Measurements from ENCODE around the gene GUCA2B. TPM values are rescaled to one million over a fixed set of nuclear protein-coding genes. Genes with fewer than 3 reads are reported as not detected.

Gene GUCA2B
- polyA plus RNA-seq, 1 donor (not counting 4 experiments of a cell fraction or from before 2014, with no cell fraction given): not detected

DNA sequence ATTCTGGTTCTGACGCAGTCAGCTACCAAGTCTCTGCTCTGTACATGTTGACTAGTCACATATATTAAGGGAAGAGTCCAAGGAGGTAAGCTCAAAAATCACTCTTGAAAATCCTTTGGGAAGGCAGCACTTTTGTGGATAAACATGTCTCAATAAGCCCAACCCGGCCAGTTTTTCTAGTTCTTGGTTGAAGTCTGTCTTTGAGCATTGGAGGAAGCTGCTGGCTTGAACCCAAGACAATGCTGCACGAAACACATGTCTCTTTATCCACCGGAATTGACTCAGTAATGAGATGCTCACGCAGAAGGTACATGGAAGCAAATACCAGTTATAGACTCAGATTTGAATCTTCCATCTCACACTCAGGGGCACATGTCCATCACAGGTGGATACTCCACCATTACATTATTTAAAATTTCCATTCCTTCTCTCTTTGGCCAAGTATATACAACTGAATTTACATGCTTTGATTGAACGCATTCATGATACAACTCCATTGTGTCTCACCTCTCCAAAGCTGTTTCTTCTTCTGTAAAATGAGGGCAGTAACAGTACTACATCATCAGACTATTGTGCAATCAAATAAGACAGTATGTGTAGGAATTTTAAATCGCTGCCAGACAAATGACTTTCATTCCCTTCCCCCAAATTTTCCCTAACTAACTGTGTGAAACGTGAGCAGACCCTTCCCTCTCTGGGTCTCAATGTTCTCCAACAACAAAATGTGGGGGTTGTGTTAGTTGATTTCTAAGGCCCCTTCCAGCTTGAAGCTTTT is 20.9 kb downstream of the GUCA2B start:
- FAIRE-seq (peak; percentile 97), DNase-seq (ENCODE audit: low read depth, low spot score) (no peak)
- Histone ChIP-seq H3K9ac (ENCODE audit: control insufficient read depth, extremely low read depth, insufficient read depth, low read length) (peak overlapping the region; percentile 69), H2AFZ (ENCODE audit: control insufficient read depth, low read length) (no peak overlapping the region), H3K4me3 (ENCODE audit: control insufficient read depth in 2 of 3, extremely low read depth in 1 of 3, insufficient read depth in 2 of 3, low read depth in 1 of 3, low read length in 3 of 3) (peak overlapping the region in 2 of 3 experiments; percentile 57 to 63), H3K36me3 (ENCODE audit: control insufficient read depth in 2 of 2, extremely low read depth in 1 of 2, insufficient read depth in 2 of 2, low read length in 2 of 2) (no peaks in the 10 kb centered on the region), H3K9me3 (ENCODE audit: control insufficient read depth, low read depth, low read length) (no peaks in the 10 kb centered on the region), H3K79me2 (ENCODE audit: control insufficient read depth, insufficient read depth, low read length) (no peaks in the 10 kb centered on the region), H4K20me1 (ENCODE audit: control insufficient read depth, extremely low read depth, insufficient read depth, low read length) (no peaks in the 10 kb centered on the region), H3K27ac (ENCODE audit: control insufficient read depth, insufficient read depth, low read length) (peak overlapping the region; percentile 92), H3K4me2 (ENCODE audit: control insufficient read depth, extremely low read depth, insufficient read depth, low read depth, low read length) (peak overlapping the region; percentile 96), H3K4me1 (ENCODE audit: control insufficient read depth, extremely low read depth, insufficient read depth, low read length) (peaks cover 63% of the 10 kb centered on the region), H3K9me1 (ENCODE audit: control insufficient read depth, extremely low read depth, insufficient read depth, low read length) (no peaks in the 10 kb centered on the region), H3K27me3 (ENCODE audit: control insufficient read depth, extremely low read depth, insufficient read depth, low read length) (no peaks in the 10 kb centered on the region)
- dilution Hi-C loops (cut with MboI; ENCODE audit: extremely low pct_ligation_motif_present, low sequenced_read_pairs): no loop called here
- TF ChIP-seq EZH2 (IDR thresholded peaks at IDR 0.05; ENCODE audit: low read length): no peak
- no peak for TF ChIP-seq CTCF (optimal IDR thresholded peaks at IDR 0.05 in 1 of 3, IDR thresholded peaks at IDR 0.05 in 1 of 3, conservative IDR thresholded peaks at IDR 0.05 in 1 of 3; ENCODE audit: extremely low read depth in 1 of 3, insufficient read depth in 2 of 3, low read length in 3 of 3)

GRCh38 chr1:42175314-42176054 is 22.3 kb downstream of the GUCA2B start:
- DNase-seq (ENCODE audit: low read depth, low spot score): no peak
- Histone ChIP-seq H4K20me1 (ENCODE audit: control insufficient read depth, extremely low read depth, insufficient read depth, low read length) (no peaks in the 10 kb centered on the region), H3K9me1 (ENCODE audit: control insufficient read depth, extremely low read depth, insufficient read depth, low read length) (no peaks in the 10 kb centered on the region), H3K79me2 (ENCODE audit: control insufficient read depth, insufficient read depth, low read length) (no peaks in the 10 kb centered on the region), H3K4me1 (ENCODE audit: control insufficient read depth, extremely low read depth, insufficient read depth, low read length) (peaks cover 63% of the 10 kb centered on the region), H3K9ac (ENCODE audit: control insufficient read depth, extremely low read depth, insufficient read depth, low read length) (peak overlapping the region; percentile 35), H3K4me2 (ENCODE audit: control insufficient read depth, extremely low read depth, insufficient read depth, low read depth, low read length) (peak overlapping the region; percentile 96), H3K27me3 (ENCODE audit: control insufficient read depth, extremely low read depth, insufficient read depth, low read length) (no peaks in the 10 kb centered on the region), H3K9me3 (ENCODE audit: control insufficient read depth, low read depth, low read length) (no peaks in the 10 kb centered on the region), H2AFZ (ENCODE audit: control insufficient read depth, low read length) (no peak overlapping the region), H3K27ac (ENCODE audit: control insufficient read depth, insufficient read depth, low read length) (peak overlapping the region; percentile 92), H3K36me3 (ENCODE audit: control insufficient read depth in 2 of 2, extremely low read depth in 1 of 2, insufficient read depth in 2 of 2, low read length in 2 of 2) (peaks cover 0 to 8% of the 10 kb centered on the region in 2 experiments), H3K4me3 (ENCODE audit: control insufficient read depth in 2 of 3, extremely low read depth in 1 of 3, insufficient read depth in 2 of 3, low read depth in 1 of 3, low read length in 3 of 3) (no peak overlapping the region)
- FAIRE-seq: peak; percentile 88
- dilution Hi-C loops (cut with MboI; ENCODE audit: extremely low pct_ligation_motif_present, low sequenced_read_pairs): no loop called here
- no peak for TF ChIP-seq EZH2 (IDR thresholded peaks at IDR 0.05; ENCODE audit: low read length)
- peak in 1 of 3 experiments; percentile 4 for TF ChIP-seq CTCF (optimal IDR thresholded peaks at IDR 0.05 in 1 of 3, IDR thresholded peaks at IDR 0.05 in 1 of 3, conservative IDR thresholded peaks at IDR 0.05 in 1 of 3; ENCODE audit: extremely low read depth in 1 of 3, insufficient read depth in 2 of 3, low read length in 3 of 3)

All from keratinocyte (primary cell).